ENCODE data around the gene TUBA8. TPM values are rescaled to one million over a fixed set of nuclear protein-coding genes. Genes with fewer than 3 reads are reported as not detected.

Gene TUBA8
- total RNA-seq, 2 donors from 2014 or later = 0.41 to 2.2 TPM

DNA sequence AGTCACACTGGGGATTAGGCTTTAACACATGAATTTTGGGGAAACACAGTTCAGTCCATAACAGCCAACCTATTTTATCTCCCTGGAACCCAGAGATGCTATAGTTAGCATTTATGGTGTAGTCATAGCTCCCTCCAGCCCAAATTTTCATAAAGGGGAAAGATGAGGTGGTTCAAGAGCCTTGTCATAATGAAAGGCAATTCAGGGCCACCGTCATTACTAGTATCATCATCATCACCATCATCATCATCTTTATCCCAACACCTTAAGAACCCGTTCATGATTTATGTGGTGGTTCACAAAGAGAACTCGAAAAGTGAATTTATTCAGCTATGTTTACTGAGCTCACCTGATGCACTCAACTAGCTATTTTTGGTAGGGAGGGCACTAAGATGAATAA, 2.4 kb upstream of the TUBA8 start:
- Histone ChIP-seq H3K4me1 (ENCODE audit: control insufficient read depth in 1 of 2, low read depth in 2 of 2) (peaks cover 15 to 17% of the 10 kb centered on the region in 2 donors), H3K36me3 (no peaks in the 10 kb centered on the region), H3K9me3 (no peaks in the 10 kb centered on the region), H3K4me3 (no peak overlapping the region), H3K27ac (no peak overlapping the region), H3K27me3 (replicated peaks; ENCODE audit: insufficient read depth) (no peaks in the 10 kb centered on the region)
- TF ChIP-seq, protein P1, sequence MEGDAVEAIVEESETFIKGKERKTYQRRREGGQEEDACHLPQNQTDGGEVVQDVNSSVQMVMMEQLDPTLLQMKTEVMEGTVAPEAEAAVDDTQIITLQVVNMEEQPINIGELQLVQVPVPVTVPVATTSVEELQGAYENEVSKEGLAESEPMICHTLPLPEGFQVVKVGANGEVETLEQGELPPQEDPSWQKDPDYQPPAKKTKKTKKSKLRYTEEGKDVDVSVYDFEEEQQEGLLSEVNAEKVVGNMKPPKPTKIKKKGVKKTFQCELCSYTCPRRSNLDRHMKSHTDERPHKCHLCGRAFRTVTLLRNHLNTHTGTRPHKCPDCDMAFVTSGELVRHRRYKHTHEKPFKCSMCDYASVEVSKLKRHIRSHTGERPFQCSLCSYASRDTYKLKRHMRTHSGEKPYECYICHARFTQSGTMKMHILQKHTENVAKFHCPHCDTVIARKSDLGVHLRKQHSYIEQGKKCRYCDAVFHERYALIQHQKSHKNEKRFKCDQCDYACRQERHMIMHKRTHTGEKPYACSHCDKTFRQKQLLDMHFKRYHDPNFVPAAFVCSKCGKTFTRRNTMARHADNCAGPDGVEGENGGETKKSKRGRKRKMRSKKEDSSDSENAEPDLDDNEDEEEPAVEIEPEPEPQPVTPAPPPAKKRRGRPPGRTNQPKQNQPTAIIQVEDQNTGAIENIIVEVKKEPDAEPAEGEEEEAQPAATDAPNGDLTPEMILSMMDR (IDR thresholded peaks at IDR 0.05) = no peak
- DNase-seq (ENCODE audit: low spot score) (no peak), ATAC-seq (ENCODE audit: insufficient number of reproducible peaks, low FRiP score, low read depth) (no peak)

DNA sequence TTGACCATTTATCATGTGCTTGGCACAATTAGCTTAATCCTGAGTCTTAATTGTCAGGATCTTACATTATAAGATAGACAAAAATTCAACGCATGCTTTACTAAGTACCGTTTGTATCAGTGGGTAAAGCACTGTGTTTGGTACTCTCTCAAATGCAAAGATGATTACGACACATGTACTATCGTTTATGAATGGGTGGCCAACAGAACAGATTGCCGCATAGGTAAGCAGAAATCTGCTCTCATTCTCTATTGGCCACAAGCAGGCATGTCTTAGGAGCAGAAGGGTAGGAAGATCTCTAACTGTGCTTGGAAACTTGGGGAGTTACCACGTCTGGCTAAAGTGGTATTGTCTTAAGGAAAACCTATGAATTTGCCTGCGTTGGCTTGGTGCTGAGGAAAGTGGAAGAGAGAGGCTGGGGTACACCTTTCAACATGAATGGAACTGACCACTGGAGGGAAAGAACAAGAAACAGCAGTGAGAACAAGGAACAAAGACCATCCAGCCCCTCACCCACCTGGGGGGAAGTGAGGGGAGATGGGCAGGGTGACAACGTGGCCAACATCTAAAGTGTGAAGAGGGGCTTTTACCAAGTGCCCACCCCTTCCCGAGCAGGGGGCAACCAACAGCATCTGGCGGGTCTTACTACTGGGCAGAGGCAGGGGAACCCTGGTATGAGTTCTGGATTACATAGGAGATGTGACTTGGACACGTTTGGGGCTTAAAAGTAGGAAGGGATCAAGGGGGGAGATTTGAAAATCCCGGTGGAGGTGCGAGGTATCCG, 1.0 kb upstream of the TUBA8 start:
- no peak for ATAC-seq (ENCODE audit: insufficient number of reproducible peaks, low FRiP score, low read depth)
- Histone ChIP-seq H3K4me3 (peak overlapping the region; percentile 72), H3K4me1 (ENCODE audit: control insufficient read depth in 1 of 2, low read depth in 2 of 2) (peaks cover 15 to 17% of the 10 kb centered on the region in 2 donors), H3K27ac (no peak overlapping the region), H3K9me3 (no peaks in the 10 kb centered on the region), H3K36me3 (no peaks in the 10 kb centered on the region), H3K27me3 (replicated peaks; ENCODE audit: insufficient read depth) (no peaks in the 10 kb centered on the region)
- DNase-seq (ENCODE audit: low spot score) = no peak
- TF ChIP-seq, protein P1 (IDR thresholded peaks at IDR 0.05) = no peak

DNA sequence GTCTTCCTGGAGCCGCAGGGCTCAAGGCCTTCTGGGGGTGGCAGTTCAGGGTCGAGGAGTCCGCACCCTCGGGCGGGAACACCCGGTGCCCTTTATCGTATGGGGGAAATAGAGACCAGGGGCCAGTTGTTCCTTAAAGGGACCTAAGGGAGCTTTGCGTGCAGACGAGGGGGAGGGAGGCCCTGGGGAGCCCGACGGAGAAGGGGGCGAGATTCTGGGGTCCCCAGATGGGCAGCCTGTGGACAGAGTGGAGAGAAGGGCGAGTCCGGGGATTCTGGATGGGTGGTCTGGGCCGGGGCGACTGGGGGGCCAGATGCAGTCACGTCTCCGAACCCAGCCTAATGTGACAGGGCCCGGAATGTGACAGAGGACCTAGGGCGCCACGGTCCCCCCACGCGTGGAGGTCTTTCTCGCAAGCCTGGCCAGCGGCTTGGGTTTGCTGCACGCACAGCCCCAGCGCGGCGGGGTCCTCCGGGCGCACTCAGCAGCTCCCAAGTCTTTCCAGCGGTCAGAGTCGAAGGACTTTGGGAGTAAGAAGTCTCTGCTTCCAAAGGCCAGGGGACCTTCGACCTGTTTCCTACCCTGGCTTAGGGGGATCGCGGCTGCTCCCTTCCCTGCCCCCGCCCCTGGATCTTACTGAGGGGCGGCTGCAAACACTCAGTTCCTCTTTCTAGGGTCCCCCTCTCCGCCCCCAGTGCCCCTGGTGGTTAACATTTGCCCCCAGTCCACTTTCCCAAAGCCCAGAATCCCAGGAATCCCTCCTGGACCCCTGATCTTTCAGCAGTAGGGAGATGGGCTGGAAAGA, 547 bp downstream of the TUBA8 start:
- ATAC-seq (ENCODE audit: insufficient number of reproducible peaks, low FRiP score, low read depth) = no peak
- H3K36me3 ChIP-seq = no peaks in the 10 kb centered on the region

DNA sequence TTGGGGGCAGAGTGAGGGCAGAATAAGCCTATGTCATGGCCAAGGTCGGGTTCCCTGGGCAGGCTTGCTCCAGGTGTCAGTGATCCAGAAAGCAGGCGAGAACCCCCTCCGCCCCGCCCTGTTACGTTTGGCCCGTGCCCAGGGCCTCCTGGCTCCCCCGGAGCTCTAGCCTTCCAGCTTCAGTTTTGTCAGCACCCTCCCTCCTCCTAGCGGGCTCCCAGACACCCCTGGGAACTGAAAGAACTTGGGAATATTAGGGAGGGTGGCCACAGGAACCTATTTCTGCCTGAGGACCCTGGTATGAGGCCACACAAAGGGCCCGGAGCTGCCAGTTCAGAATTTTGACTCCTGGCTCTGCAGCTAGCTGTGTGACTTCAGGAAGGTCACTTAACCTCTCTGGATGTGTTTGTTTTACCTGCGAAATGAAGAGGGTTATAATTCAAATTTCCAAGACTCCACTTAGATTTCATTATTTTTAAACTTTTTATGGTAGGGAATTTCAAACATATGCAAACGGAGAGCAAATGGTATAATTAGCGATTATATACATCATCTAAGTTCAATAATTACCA, 1.2 kb downstream of the TUBA8 start:
- Histone ChIP-seq H3K4me1 (ENCODE audit: control insufficient read depth in 1 of 2, low read depth in 2 of 2) (peaks cover 15 to 17% of the 10 kb centered on the region in 2 donors), H3K4me3 (no peak overlapping the region), H3K36me3 (no peaks in the 10 kb centered on the region), H3K9me3 (no peaks in the 10 kb centered on the region), H3K27me3 (replicated peaks; ENCODE audit: insufficient read depth) (no peaks in the 10 kb centered on the region), H3K27ac (no peak overlapping the region)
- TF ChIP-seq, protein P1 (IDR thresholded peaks at IDR 0.05) = no peak
- DNase-seq (ENCODE audit: low spot score) (no peak), ATAC-seq (ENCODE audit: insufficient number of reproducible peaks, low FRiP score, low read depth) (no peak)

More for the DNA sequence above, 547 bp downstream of the TUBA8 start:
- Histone ChIP-seq H3K27ac (no peak overlapping the region), H3K4me1 (ENCODE audit: control insufficient read depth in 1 of 2, low read depth in 2 of 2) (peaks cover 15 to 17% of the 10 kb centered on the region in 2 donors), H3K27me3 (replicated peaks; ENCODE audit: insufficient read depth) (no peaks in the 10 kb centered on the region), H3K4me3 (peak overlapping the region; percentile 72), H3K9me3 (no peaks in the 10 kb centered on the region)
- no peak for DNase-seq (ENCODE audit: low spot score)
- TF ChIP-seq, protein P1 (IDR thresholded peaks at IDR 0.05) = no peak

DNA sequence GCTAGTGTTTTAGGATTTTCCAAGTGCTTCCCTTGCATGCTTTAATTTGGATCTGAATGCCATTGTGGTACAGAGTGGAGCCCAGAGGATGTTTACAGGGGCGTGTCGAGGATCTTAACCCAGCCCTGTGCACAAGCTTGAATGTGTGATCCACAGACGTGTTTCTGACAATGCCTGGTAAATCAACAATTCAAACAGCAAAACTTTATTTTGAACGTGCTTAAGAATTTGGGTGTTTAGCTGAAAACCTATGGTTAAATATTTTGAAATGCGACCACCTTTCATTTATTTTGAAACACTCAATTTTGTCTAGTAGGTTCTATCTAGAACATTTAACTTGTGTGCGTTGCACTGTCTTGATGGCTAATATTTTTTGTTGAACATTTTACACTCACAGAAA, 1.8 kb downstream of the TUBA8 start:
- no peak for ATAC-seq (ENCODE audit: insufficient number of reproducible peaks, low FRiP score, low read depth)
- H3K27ac ChIP-seq = no peak overlapping the region
- H3K36me3 ChIP-seq = no peaks in the 10 kb centered on the region
- no peaks in the 10 kb centered on the region for H3K9me3 ChIP-seq
- H3K27me3 ChIP-seq (replicated peaks; ENCODE audit: insufficient read depth) = no peaks in the 10 kb centered on the region
- H3K4me3 ChIP-seq = no peak overlapping the region
- H3K4me1 ChIP-seq (ENCODE audit: control insufficient read depth in 1 of 2, low read depth in 2 of 2) = peaks cover 15 to 17% of the 10 kb centered on the region in 2 donors
- no peak for DNase-seq (ENCODE audit: low spot score)
- TF ChIP-seq, protein P1 (IDR thresholded peaks at IDR 0.05) = no peak
